VCaP (cell line): ENCODE data around the gene SSH2.

Experiments used
- H3K27ac ChIP-seq: fragments of 450-650 bp; 2 replicates; pipeline ENCODE4 v1.5.1; 2017
- CTCF ChIP-seq: fragments of 450-650 bp; conservative IDR thresholded peaks from 2 replicates; pipeline ENCODE4 v1.5.1; 2017; ENCODE audit warnings: mild to moderate bottlenecking, moderate library complexity

Gene SSH2

DNA sequence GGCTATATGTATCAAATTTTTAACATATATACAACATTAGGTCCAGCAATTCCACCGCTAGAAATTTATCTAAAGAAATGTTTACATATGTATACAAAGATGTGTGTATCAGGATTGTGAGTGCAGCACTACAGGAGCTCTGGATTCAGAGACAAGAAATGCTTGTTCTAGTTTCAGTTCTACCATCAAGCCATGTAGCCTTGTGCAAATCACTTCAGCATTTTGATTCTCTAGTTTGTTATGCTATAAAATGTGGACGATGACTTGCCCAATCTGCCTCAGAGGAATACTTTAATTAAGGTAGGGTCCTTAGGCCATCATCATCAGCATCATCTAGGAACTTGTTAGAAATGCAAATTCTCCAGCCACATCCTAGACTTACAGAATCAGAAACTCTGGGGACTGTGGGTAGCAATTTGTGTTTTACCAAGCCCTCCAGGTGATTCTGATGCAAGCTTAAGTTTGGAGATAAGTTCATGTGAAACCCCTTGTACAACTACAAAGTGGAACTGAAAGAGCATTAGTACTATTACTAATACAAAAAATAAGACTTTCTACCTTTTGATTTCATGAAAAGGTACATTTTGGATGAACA, 176.1 kb downstream of the SSH2 start:
- H3K27ac ChIP-seq: no peak overlapping the region
- TF ChIP-seq CTCF: no peak

- no peak for TF ChIP-seq CTCF
- no peak overlapping the region for H3K27ac ChIP-seq
Observed at GRCh38 chr17:29749045-29749825, 180.8 kb downstream of the SSH2 start.

DNA sequence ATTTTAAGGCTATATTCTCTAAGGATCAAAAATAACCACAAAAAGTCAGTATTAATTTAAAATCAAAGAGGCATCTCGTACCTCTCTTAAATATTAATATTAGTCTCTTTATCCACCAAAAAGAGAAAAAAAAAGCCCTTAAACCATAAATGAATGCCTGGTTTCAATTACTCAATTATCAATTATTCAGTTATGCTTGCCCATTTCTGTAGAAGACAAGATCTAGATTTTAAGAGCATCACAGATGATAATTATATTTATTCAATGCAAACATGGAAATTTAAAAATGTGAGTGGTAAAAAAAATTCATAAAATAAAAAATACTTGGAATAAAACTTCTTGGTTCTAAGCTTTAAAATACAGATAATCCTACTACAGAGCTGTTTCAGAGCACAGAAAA, 181.6 kb downstream of the SSH2 start:
- H3K27ac ChIP-seq: no peak overlapping the region
- TF ChIP-seq CTCF: no peak

GRCh38 chr17:29747660-29748059, 182.4 kb downstream of the SSH2 start:
- TF ChIP-seq CTCF: no peak
- no peak overlapping the region for H3K27ac ChIP-seq

GRCh38 chr17:29746669-29747068, 183.4 kb downstream of the SSH2 start:
- H3K27ac ChIP-seq: peak overlapping the region; percentile 87

GRCh38 chr17:29744121-29744520, 185.9 kb downstream of the SSH2 start:
- TF ChIP-seq CTCF: no peak
- H3K27ac ChIP-seq: peak overlapping the region; percentile 87

More at GRCh38 chr17:29746669-29747068, 183.4 kb downstream of the SSH2 start:
- no peak for TF ChIP-seq CTCF

DNA sequence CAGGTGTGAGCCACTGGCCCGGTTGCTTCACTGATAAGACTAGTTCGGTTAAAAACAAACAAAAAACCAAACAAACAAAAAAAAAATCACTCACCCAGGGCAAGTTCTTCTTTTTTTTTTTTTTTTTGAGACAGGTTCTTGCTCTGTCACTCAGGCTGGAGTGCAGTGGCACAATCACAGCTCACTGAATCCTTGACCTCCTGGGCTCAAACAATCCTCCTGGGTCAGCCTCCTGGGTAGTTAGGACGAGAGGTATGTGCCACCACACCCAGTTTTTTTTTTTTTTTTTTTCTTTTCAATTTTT, 187.9 kb downstream of the SSH2 start:
- no peak overlapping the region; the same call in 1 of the 2 replicates for H3K27ac ChIP-seq
- TF ChIP-seq CTCF: no peak
